Activated naive CD4-positive, alpha-beta T cell treated with Interleukin-2 at 50 U/mL for 16 hours (primary cell): ENCODE data around the gene DUSP12.
"Not testable (repeated sequence)": the region's sequence is repeated elsewhere in the genome, so short reads cannot be mapped to it uniquely, and the experiment has no call there.

Experiments
- DNase-seq: peaks from one replicate; pipeline ENCODE4 v3.0.0-alpha.2; 2020

Gene DUSP12

GRCh38 chr1:161728376-161729226 is 21.0 kb upstream of the DUSP12 start:
- DNase-seq = no peak

DNA sequence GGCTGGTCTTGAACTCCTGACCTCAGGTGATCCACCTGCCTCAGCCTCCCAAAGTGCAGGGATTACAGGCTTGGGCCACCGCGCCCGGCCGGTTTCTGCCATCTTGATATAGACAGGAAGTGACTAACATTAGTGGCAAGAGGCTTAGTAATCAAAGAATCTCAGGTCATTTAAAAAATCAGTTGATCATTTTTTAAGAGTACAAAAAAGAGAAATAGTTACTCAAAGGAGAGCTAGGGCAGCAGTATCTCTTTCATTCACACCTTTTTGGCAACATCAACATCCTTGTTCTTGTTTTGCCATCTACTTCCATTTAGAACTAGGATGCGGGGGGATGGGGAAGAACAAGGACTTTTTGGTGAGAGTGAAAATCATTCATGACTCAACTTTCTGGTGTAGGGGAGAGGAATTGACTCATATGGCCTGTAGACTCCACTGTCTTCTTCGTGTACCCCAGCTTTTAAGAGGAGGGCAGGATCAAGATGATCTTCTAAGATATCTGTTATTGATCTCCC is 19.5 kb upstream of the DUSP12 start:
- no peak for DNase-seq

- DNase-seq = no peak
Observed at GRCh38 chr1:161731241-161731640, 18.3 kb upstream of the DUSP12 start.

DNA sequence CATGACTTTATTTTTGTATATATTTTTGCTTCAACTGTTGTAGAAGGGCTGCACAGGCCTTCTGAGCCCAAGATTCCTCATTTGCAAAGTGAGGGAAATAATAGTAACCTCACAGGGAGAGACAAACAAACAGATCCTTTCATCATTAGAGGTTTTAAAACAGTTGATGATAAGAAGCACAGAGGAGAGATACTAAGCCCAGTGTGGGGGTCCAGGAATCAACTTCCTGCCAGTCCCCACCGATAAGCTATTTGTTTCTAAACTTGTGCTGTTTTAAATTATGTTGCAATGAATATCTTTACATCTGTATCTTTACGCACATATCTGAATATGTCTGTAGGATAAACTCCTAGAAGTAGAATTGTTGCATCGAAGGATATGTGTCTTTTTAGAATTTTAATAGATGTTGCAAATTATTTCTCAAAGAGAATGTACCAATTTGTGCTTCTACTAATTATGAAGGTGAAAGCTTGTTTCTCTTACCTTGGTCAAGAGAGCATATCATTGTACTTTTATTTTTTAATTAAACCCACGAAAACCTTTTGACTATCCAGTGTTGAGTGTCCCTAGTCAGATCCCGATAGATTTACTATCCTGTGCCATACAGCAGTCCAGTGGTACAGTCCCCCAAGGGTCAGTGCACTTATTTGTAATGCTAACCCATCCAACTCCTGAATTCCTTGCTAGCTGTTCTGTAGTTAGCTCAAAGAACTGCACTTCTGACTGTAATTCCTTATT is 17.4 kb upstream of the DUSP12 start:
- DNase-seq = no peak

- no peak for DNase-seq
Observed at GRCh38 chr1:161733526-161733925, 16.1 kb upstream of the DUSP12 start.

- DNase-seq = no peak
Observed at GRCh38 chr1:161735837-161736236, 13.7 kb upstream of the DUSP12 start.

GRCh38 chr1:161736335-161736969 is 13.1 kb upstream of the DUSP12 start:
- no peak for DNase-seq

DNA sequence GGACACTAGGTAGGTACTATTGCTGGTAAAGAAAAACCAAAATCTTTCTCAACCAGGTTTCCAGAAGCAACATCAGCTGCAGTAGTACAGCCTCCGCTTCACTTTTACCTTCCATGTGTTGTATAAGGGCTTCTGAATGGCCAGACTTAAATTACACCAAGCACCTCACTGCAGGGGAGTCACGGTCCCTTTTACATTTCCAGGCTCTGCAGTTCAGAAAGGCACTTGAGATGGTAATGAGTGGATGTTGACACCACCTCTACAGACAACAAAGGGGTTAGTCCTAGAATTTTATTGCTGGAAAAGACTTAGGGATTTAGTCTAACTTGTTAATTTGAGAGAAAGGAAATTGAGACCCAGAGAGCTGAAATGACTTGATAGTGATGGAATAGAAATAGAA is 12.0 kb upstream of the DUSP12 start:
- DNase-seq = no peak

DNA sequence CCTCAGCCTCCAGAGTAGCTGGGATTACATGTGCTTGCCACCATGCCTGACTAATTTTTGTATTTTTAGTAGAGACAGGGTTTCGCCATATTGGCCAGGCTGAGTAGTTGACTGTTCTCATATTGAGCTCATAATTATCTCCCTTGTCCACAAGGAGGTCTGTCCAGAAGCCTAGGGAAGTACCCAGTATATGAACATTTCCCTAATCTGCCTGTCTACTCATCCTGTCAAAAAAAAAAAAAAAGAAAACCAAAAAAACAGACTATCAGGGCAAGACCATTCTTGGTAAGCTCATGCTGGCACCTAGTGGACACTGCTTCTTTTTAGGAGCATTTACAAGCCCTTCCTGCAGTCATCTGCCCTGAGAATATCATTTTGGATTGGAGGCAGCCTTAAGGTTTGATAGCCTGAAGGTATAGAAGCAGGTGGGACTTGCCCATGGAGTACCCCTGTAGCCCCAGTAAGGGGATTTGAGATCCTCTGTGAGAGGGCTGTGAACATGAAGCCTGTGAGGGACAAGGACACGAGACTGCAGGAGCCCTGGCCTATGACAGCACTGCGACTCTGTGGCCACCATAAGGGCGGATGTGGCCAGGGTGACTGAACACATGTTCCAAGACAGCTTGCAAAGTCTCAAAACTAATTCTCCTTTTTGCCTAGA is 10.8 kb upstream of the DUSP12 start:
- DNase-seq = peak; percentile 51

GRCh38 chr1:161739865-161740566 is 9.6 kb upstream of the DUSP12 start:
- DNase-seq = no peak

- no peak for DNase-seq
Observed at GRCh38 chr1:161740921-161741320, 8.7 kb upstream of the DUSP12 start.

DNA sequence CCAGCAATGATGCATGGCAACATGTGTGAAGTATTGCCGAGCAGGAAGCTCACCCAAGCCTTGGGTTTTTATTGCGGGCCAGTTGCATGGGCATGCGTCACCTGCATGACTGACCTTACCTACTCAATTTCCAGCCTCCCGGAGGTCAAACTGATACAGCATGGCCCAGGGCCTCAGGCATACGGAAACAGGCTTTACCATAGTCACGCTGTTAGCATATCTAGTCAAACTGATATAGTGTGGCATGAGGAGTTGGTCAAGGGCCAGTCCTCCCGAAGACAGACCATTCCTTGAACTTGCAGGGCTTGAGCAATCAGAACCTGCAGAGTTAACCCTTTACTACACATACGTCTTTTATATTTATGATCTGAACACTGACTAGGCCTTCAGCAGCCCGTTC is 6.4 kb upstream of the DUSP12 start:
- no peak for DNase-seq

DNA sequence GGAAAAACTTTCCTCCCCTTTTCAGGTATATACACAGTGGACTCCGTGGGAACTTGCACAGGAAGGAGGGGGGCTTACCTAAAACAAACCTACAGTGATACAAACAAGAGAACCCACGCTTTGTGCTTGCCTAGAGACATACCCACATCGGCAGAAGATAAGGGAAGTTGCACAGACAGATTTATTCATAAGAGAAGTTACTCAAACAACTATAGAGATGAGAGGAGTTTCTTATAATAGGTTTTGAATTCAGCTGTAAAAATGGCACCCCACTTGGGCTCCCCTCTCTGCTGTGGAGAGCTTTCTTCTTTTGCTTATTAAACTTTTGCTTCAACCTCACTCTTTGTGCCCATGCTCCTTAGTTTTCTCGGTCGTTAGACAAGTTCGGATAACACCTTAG is 1.8 kb upstream of the DUSP12 start:
- no peak for DNase-seq

DNA sequence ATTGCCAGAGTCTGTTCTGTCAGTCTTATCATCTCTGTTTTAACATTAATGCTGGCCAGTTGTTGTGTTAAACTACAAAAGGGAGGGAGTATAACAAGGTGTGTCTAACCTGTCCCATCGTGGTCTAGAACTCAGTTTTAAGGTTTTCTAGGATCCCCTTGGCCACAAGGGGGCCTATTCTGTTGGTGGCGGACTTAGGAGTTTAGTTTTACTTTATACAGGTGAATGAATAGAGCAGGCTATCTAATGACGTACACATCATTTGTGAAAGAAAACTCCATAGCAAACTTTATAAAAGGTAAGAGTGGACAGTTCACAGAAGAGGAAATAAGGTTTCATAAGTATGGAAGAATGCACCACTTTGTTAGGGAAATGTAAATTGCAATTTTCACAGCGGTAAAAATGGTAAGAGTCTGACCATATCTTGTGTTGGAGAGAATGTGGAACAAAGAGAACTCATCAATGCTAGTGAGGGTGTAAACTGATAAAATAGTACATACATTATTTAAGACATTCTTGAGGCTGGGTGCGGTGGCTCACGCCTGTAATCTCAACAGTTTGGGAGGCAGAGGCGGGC is 14.0 kb downstream of the DUSP12 start:
- peak; percentile 43 for DNase-seq

DNA sequence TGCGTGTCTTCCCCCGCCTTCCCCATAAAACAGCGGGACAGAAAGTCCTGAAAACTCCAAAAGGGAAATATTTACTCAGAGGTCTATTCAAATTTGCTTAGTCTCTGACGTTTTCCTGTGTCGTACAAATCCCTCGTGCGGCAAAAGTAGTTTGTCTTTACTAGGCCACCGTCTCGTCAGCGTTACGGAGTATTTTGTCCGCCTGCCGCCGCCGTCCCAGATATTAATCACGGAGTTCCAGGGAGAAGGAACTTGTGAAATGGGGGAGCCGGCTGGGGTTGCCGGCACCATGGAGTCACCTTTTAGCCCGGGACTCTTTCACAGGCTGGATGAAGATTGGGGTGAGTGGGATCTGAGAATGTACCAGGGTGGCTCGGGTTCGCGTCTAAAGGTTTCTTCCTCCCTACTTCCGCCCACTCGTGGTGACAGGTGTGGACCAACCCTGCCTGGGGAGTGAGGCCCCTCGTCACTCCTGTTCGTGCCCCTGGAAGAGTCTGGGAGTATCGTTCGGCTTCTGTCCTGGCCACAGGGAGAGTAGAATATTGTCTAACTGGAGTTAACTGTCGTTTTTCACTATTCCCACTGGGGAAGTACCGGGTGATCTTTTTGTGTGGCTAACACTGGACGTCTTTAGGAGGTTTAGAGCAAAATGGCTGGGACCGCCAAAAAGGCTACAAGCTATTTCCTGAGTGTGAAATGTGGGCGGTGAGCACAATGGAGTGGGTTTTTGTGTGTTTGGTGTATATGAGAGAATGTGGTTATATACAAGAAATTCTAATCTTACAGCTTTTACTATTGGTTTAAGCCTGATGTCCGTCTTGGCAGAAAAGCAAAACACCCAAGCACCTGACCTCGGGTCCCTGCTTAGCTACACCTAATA is 16.8 kb downstream of the DUSP12 start, which contains the start of gene ATF6:
TSS of gene ATF6 (plus strand) at position 219 of the 880 bp plus-strand sequence. CDS start at position 260, 41 bp downstream.
- peak; percentile 84 for DNase-seq

DNA sequence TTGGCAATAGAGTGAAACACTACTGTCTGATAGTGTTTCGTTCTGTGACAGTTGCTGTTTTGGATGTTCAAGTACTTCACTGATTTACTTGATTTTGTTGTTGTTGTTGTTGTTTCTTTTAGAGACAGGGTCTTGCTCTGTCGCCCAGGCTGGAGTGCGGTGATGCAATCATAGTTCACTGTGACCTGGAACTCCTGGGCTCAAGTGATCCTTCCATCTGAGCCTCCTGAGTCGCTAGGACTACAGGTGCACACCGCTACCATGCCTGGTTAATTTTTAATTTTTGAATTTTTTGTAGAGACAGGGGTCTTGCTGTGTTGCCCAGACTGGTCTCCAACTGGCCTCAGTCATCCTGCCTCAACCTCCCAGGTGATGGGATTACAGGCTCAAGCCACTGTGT is 18.9 kb downstream of the DUSP12 start:
- no peak for DNase-seq

DNA sequence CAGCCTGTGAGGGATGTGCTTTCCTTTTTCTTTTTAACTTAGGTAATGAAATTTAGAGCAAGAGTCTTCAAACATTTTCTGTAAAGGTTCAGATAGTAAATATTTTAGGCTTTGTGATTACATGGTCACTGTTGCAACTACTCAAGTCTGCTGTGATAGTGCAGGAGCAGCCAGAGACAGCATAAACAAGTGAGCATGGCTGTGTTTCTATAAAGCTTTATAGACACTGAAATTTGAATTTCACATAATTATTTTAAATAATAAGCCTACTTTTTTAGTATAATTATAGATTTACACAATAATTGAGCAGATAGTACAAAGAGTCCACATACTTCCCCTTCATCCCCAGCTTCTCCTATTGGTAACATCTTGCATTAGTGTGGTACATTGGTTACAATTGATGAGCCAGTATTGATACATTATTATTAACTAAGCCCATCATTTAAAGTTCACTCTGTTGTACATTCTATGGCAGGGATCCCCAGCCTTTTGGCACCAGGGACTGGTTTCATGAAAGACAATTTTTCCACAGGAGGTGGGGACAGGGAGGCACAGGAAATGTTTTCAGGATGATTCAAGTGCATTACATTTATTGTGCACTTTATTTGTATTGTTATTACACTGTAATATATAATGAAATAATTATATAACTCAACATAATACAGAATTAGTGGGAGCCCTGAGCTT is 19.5 kb downstream of the DUSP12 start:
- no peak for DNase-seq

GRCh38 chr1:161769673-161770045 is 20.1 kb downstream of the DUSP12 start:
- not testable (repeated sequence) for DNase-seq

DNA sequence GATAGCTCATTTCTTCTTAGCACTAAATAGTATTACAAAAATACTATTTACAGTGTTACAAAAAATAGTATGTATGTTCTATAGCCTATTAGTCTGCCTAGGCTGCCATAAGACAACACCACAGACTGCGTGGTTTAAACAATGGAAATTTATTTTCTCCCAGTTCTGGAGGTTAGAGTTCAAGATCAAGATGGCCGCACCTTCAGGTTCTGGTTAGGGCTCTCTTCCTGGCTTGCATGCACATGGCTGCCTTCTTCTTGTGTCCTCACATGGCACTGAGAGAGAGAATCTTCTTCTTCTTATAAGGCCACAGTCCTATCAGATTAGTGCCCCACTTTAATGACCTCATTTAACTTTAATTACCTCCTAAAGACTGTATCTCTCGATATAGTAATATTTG is 20.7 kb downstream of the DUSP12 start:
- DNase-seq = no peak

DNA sequence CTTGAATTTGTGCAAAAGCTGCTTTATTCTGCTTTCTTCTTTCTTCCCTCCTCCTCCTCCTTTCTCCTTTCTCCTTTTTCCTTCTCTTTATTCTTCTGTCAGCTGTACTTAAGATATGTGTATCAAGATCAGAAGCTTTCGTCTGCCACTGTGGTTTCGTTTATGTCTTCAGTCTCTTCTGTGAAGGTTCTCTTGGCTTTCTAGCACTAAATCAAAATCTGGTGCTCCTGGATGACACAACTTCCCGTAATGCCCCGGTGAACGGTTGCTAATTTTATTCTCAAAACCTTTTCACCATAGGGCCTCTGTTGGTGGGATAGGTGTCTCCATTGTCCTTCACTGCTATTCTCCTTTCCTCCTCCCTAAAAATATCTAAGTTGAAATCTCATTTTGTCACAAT is 21.6 kb downstream of the DUSP12 start:
- no peak for DNase-seq
